HepG2 (cell line): ENCODE measurements around the gene PADI4. TPM values are rescaled to one million over a fixed set of nuclear protein-coding genes. Genes with fewer than 3 reads are reported as not detected.

Experiments
- AGO1 ChIP-seq: fragments of 200-400 bp; formaldehyde crosslinking; IDR thresholded peaks from 2 replicates; pipeline ENCODE4 v1.6.1; 2017; ENCODE audit warnings: mild to moderate bottlenecking, low read depth, low read length, moderate library complexity; ENCODE audit not compliant: poor library complexity, severe bottlenecking
- DMTF1 ChIP-seq: sonication (generic); formaldehyde crosslinking; IDR thresholded peaks from 2 replicates; pipeline ENCODE4 v1.4.0; 2020; ENCODE audit warnings: mild to moderate bottlenecking, missing genetic modification reagents
- DZIP1 ChIP-seq: sonication (generic); formaldehyde crosslinking; IDR thresholded peaks from 2 replicates; pipeline ENCODE4 v1.5.0; 2020; ENCODE audit warnings: mild to moderate bottlenecking, missing genetic modification reagents
- EHMT2 ChIP-seq: fragments of 200-600 bp; sonication (generic); IDR thresholded peaks from 2 replicates; pipeline ENCODE4 v1.7.0; 2017; ENCODE audit warnings: antibody characterized with exemption, low read depth, low read length, borderline replicate concordance
- ETV5 ChIP-seq: IDR thresholded peaks from 2 replicates; pipeline ENCODE4 v1.6.1; 2018; ENCODE audit warnings: missing biosample characterization, missing genetic modification reagents, inconsistent platforms, borderline replicate concordance
- HHEX ChIP-seq: IDR thresholded peaks from 2 replicates; pipeline ENCODE4 v1.6.1; 2016; ENCODE audit warnings: control low read depth
- HNF4A ChIP-seq: sonication (generic); formaldehyde crosslinking; IDR thresholded peaks from 2 replicates; pipeline ENCODE4 v1.4.0; 2020; ENCODE audit warnings: missing genetic modification reagents
- PITX1 ChIP-seq: sonication (generic); formaldehyde crosslinking; IDR thresholded peaks from 2 replicates; pipeline ENCODE4 v1.5.1; 2020; ENCODE audit warnings: mild to moderate bottlenecking, missing genetic modification reagents
- PTBP1 ChIP-seq: fragments of 200-400 bp; formaldehyde crosslinking; IDR thresholded peaks from 2 replicates; pipeline ENCODE4 v1.6.1; 2018; ENCODE audit warnings: low read length, low read depth; ENCODE audit not compliant: poor library complexity, severe bottlenecking
- RBM22 ChIP-seq: fragments of 200-400 bp; formaldehyde crosslinking; optimal IDR thresholded peaks from 2 replicates; pipeline ENCODE3; 2017; ENCODE audit warnings: mild to moderate bottlenecking, low read length, moderate library complexity
- RFXANK ChIP-seq: IDR thresholded peaks from 2 replicates; pipeline ENCODE4 v1.6.1; 2016
- SIN3B ChIP-seq: fragments of 150-350 bp; IDR thresholded peaks from 2 replicates; pipeline ENCODE4 v1.6.1; 2014; ENCODE audit warnings: low read length
- TIGD3 ChIP-seq: sonication (generic); formaldehyde crosslinking; IDR thresholded peaks from 2 replicates; pipeline ENCODE4 v1.5.1; 2020; ENCODE audit warnings: mild to moderate bottlenecking, missing genetic modification reagents, borderline replicate concordance
- TRAFD1 ChIP-seq: sonication (generic); formaldehyde crosslinking; IDR thresholded peaks from 2 replicates; pipeline ENCODE4 v1.5.1; 2020; ENCODE audit warnings: missing genetic modification reagents, mild to moderate bottlenecking, borderline replicate concordance
- ZBTB25 ChIP-seq: IDR thresholded peaks from 2 replicates; pipeline ENCODE4 v1.6.1; 2018; ENCODE audit warnings: missing genetic modification reagents
- ZNF20 ChIP-seq: sonication (generic); formaldehyde crosslinking; IDR thresholded peaks from 2 replicates; pipeline ENCODE4 v1.4.0; 2020; ENCODE audit warnings: mild to moderate bottlenecking, moderate library complexity, missing genetic modification reagents
- ZNF260 ChIP-seq: sonication (generic); formaldehyde crosslinking; IDR thresholded peaks from 2 replicates; pipeline ENCODE4 v1.4.0; 2020; ENCODE audit warnings: missing genetic modification reagents, low read depth, mild to moderate bottlenecking, borderline replicate concordance
- ZNF3 ChIP-seq: IDR thresholded peaks from 2 replicates; pipeline ENCODE4 v1.7.0; 2017; ENCODE audit warnings: inconsistent platforms
- ZNF781 ChIP-seq: sonication (generic); formaldehyde crosslinking; IDR thresholded peaks from 2 replicates; pipeline ENCODE4 v1.5.1; 2020; ENCODE audit warnings: borderline replicate concordance, mild to moderate bottlenecking, missing genetic modification reagents; ENCODE audit errors: not compliant biosample characterization
- polyA plus RNA-seq, 8 experiments: library from polyadenylated mRNA; depleted of rRNA in 3 of 8; stranded (reverse) in 7 of 8; unstranded in 1 of 8; fragments of >200 nt; fragmentation: Illumina TruSeq in 4 of 8; extraction: Trizol in 4 of 8; gene quantifications; 2 replicates each; pipeline versions ENCODE4 v1.2.1 to v1.2.3, GENCODE V29; 2011 to 2016; ENCODE audit warnings: low read depth in 4 of 8, missing spikeins in 1 of 8, mixed read lengths in 1 of 8; ENCODE audit not compliant: insufficient read depth in 1 of 8
- total RNA-seq, 5 experiments: library from RNA; depleted of rRNA; stranded (reverse); fragments of >200 nt; fragmentation: Illumina TruSeq; extraction: Trizol; gene quantifications; 2 replicates each; pipeline ENCODE4 v1.2.3, GENCODE V29; 2016; ENCODE audit warnings: low read depth in 1 of 5

Gene PADI4
- total and polyA plus RNA-seq, 2 of the 13 experiments (the other 11 are each of a cell fraction or from before 2014, with no cell fraction given), result 0.04 TPM

GRCh38 chr1:17405898-17406759 is 98.1 kb downstream of the PADI4 start (continued):
- TF ChIP-seq ETV5, result no peak
- no peak for TF ChIP-seq ZBTB25 (CRISPR knock-in tag)
- no peak for TF ChIP-seq PTBP1
- no peak for TF ChIP-seq HHEX
- TF ChIP-seq TRAFD1 (CRISPR knock-in tag), result no peak
- peak; percentile 44 for TF ChIP-seq AGO1
- TF ChIP-seq RFXANK (CRISPR knock-in tag), result no peak
- peak; percentile 95 for TF ChIP-seq RBM22
- TF ChIP-seq ZNF20, result no peak
- 0 out of 2 replicates have a peak, but pooled peaks have one; percentile 27 for TF ChIP-seq PITX1
- no peak for TF ChIP-seq TIGD3 (CRISPR knock-in tag)
- TF ChIP-seq HNF4A (CRISPR knock-in tag), result peak; percentile 93
- TF ChIP-seq DMTF1, result no peak
- TF ChIP-seq DZIP1 (CRISPR knock-in tag), result no peak
- TF ChIP-seq ZNF3 (CRISPR knock-in tag), result no peak
- TF ChIP-seq ZNF260 (CRISPR knock-in tag), result no peak
- no peak for TF ChIP-seq EHMT2
- TF ChIP-seq ZNF781 (CRISPR knock-in tag), result no peak
- no peak for TF ChIP-seq SIN3B
